ENCODE data around the gene GRHL1. TPM values are rescaled to one million over a fixed set of nuclear protein-coding genes. Genes with fewer than 3 reads are reported as not detected.

The GRHL1 gene
- total and polyA plus RNA-seq, 2 donors (not counting 3 experiments of a cell fraction or from before 2014, with no cell fraction given), result 0.37 to 1.1 TPM

DNA sequence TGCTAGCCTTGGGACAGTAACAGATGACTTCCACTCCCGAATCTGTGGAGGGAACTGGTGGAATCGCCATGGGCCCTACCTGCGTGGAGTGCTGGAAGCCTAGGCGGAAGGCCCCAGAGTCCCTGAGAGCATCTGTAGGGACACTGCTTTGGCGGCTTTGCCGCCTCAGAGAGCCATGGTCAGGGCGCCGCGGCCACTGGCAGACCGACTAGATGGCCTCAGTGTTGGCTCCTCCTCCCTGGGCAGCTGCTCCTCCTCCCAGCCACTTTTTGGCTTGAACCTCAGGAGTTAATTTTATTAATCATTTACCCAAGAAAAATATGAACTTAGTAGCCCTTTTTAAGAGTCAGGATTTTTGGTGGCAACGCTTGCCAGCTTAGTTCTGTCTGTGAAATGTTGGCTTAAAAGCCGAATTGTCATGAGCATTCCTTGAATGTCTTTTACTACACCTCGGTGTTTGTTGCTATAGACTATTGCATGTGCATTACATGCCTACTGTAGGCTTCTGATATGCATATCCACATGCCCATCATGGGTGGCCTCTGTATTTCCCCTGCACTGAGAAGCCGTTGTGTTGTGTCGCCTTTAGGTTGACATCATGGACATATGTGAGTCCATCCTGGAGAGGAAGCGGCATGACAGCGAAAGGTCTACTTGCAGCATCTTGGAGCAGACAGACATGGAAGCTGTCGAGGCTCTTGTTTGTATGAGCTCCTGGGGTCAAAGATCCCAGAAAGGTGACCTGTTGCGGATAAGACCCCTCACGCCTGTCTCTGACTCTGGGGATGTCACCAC lies 94.3 kb downstream of the GRHL1 start:
- FAIRE-seq (no peak), DNase-seq (ENCODE audit: low read depth, low spot score) (no peak)
- Histone ChIP-seq H3K4me3 (replicated peaks in 1 of 3; ENCODE audit: insufficient read depth in 1 of 3, low read depth in 1 of 3, low read length in 3 of 3) (no peak overlapping the region), H3K36me3 (ENCODE audit: control insufficient read depth in 2 of 2, extremely low read depth in 1 of 2, insufficient read depth in 2 of 2, low read length in 2 of 2) (peaks cover 0 to 12% of the 10 kb centered on the region in 2 experiments), H3K9me1 (replicated peaks; ENCODE audit: control insufficient read depth, extremely low read depth, insufficient read depth, low read length) (no peaks in the 10 kb centered on the region), H3K4me2 (ENCODE audit: insufficient read depth, low read length) (no peak overlapping the region), H3K27ac (ENCODE audit: insufficient read depth, low read depth, low read length) (no peak overlapping the region), H3K9me3 (replicated peaks; ENCODE audit: control insufficient read depth, insufficient read depth, low read length) (no peaks in the 10 kb centered on the region), H3K9ac (replicated peaks; ENCODE audit: extremely low read depth, insufficient read depth, low read length) (no peak overlapping the region), H4K20me1 (replicated peaks; ENCODE audit: control insufficient read depth, extremely low read depth, insufficient read depth, low read length) (no peaks in the 10 kb centered on the region), H3K4me1 (ENCODE audit: control insufficient read depth, extremely low read depth, insufficient read depth, low read length) (peaks cover 4% of the 10 kb centered on the region), H3K79me2 (ENCODE audit: control insufficient read depth, insufficient read depth, low read length) (no peaks in the 10 kb centered on the region), H3K27me3 (ENCODE audit: control insufficient read depth in 2 of 2, insufficient read depth in 2 of 2, low read length in 2 of 2) (no peaks in the 10 kb centered on the region), H2AFZ (ENCODE audit: low read depth, low read length) (no peak overlapping the region)
- intact Hi-C loops (cut with micrococcal nuclease) (loop anchor here (10.0 kb wide), 1 partner anchor 411 kb away; the partner anchor contains the start of gene YWHAQ), dilution Hi-C loops (cut with MboI; ENCODE audit: extremely low pct_ligation_motif_present, low sequenced_read_pairs) (loop anchor here (10.0 kb wide), 1 partner anchor 241 kb away; no protein-coding TSS in a partner anchor)
- POLR2A ChIA-PET, result no interaction called here
- no TSS peak for BruUV-seq (replicated peaks)
- TF ChIP-seq FOS (IDR thresholded peaks at IDR 0.05; ENCODE audit: borderline replicate concordance, insufficient read depth, low read length) (no peak), JUN (IDR thresholded peaks at IDR 0.05; ENCODE audit: borderline replicate concordance, insufficient read depth, insufficient read length, low read depth) (no peak), POLR2AphosphoS5 (IDR thresholded peaks at IDR 0.05; ENCODE audit: insufficient read depth, low read depth, low read length) (no peak), GATA2 (IDR thresholded peaks at IDR 0.05; ENCODE audit: insufficient read depth, insufficient read length, low read depth, low read length) (no peak), POLR2A (IDR thresholded peaks at IDR 0.05; ENCODE audit: low read depth, low read length) (no peak), EZH2 (IDR thresholded peaks at IDR 0.05; ENCODE audit: borderline replicate concordance, low read depth, low read length, severe bottlenecking) (no peak), MYC (IDR thresholded peaks at IDR 0.05; ENCODE audit: low read depth, low read length) (no peak)
- TF ChIP-seq, protein P1, sequence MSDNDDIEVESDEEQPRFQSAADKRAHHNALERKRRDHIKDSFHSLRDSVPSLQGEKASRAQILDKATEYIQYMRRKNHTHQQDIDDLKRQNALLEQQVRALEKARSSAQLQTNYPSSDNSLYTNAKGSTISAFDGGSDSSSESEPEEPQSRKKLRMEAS (IDR thresholded peaks at IDR 0.05; ENCODE audit: insufficient read depth, insufficient read length), result no peak
- TF ChIP-seq, protein P2, sequence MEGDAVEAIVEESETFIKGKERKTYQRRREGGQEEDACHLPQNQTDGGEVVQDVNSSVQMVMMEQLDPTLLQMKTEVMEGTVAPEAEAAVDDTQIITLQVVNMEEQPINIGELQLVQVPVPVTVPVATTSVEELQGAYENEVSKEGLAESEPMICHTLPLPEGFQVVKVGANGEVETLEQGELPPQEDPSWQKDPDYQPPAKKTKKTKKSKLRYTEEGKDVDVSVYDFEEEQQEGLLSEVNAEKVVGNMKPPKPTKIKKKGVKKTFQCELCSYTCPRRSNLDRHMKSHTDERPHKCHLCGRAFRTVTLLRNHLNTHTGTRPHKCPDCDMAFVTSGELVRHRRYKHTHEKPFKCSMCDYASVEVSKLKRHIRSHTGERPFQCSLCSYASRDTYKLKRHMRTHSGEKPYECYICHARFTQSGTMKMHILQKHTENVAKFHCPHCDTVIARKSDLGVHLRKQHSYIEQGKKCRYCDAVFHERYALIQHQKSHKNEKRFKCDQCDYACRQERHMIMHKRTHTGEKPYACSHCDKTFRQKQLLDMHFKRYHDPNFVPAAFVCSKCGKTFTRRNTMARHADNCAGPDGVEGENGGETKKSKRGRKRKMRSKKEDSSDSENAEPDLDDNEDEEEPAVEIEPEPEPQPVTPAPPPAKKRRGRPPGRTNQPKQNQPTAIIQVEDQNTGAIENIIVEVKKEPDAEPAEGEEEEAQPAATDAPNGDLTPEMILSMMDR (IDR thresholded peaks at IDR 0.05; ENCODE audit: extremely low read depth in 1 of 2, insufficient read depth in 1 of 2, low read depth in 1 of 2, low read length in 2 of 2), result no peak
- CTCF ChIA-PET, result interaction anchor here (1.2 to 17.6 kb wide), 5 partner anchors 10 to 275 kb away, joined by 3 to 340 read pairs (median 55); no protein-coding TSS in a partner anchor

Measured in endothelial cell of umbilical vein (primary cell).